HEK293T (cell line): ENCODE measurements around the gene PALLD.
A peak's percentile ranks its signal among the peaks of the same experiment; 100 is the strongest.

Experiments used
- CTCF ChIA-PET: fragments of 350-600 bp; formaldehyde crosslinking; extraction: SDS; loops from one replicate; lab custom pipeline; 2021; ENCODE audit warnings: antibody characterized with exemption, inconsistent platforms; lab: Yijun Ruan, JAX
- POLR2A ChIA-PET: fragments of 350-600 bp; formaldehyde crosslinking; extraction: SDS; loops from one replicate; lab custom pipeline; 2020; ENCODE audit warnings: antibody characterized with exemption, inconsistent platforms; lab: Yijun Ruan, JAX
- DNase-seq: peaks from one replicate; pipeline ENCODE4 v3.0.0; 2012; ENCODE audit warnings: mixed read lengths; ENCODE audit errors: extremely low spot score
- ARNT ChIP-seq: fragments of 450-650 bp; IDR thresholded peaks from 2 replicates; pipeline ENCODE4 v1.6.1; 2017; ENCODE audit warnings: mild to moderate bottlenecking
- BHLHE40 ChIP-seq: fragments of 450-650 bp; IDR thresholded peaks from 2 replicates; pipeline ENCODE4 v1.6.1; 2016; ENCODE audit warnings: mild to moderate bottlenecking, moderate library complexity, borderline replicate concordance
- CTBP1 ChIP-seq: fragments of 450-650 bp; IDR thresholded peaks from 2 replicates; pipeline ENCODE4 v1.6.1; 2016; ENCODE audit warnings: borderline replicate concordance
- ELF4 ChIP-seq: fragments of 450-650 bp; IDR thresholded peaks from 2 replicates; pipeline ENCODE4 v1.6.1; 2017; ENCODE audit warnings: antibody characterized with exemption
- FOXA1 ChIP-seq: fragments of 450-650 bp; IDR thresholded peaks from 2 replicates; pipeline ENCODE4 v1.6.1; 2016; ENCODE audit warnings: mild to moderate bottlenecking
- FOXK2 ChIP-seq: fragments of 450-650 bp; IDR thresholded peaks from 2 replicates; pipeline ENCODE4 v1.6.1; 2016; ENCODE audit warnings: mild to moderate bottlenecking
- FOXM1 ChIP-seq: fragments of 450-650 bp; IDR thresholded peaks from 2 replicates; pipeline ENCODE4 v1.6.1; 2017; ENCODE audit warnings: mild to moderate bottlenecking, borderline replicate concordance
- HDGF ChIP-seq: fragments of 450-650 bp; IDR thresholded peaks from 2 replicates; pipeline ENCODE4 v1.6.1; 2017; ENCODE audit warnings: antibody characterized with exemption, borderline replicate concordance
- L3MBTL2 ChIP-seq: fragments of 450-650 bp; conservative IDR thresholded peaks from 2 replicates; pipeline ENCODE4 v1.6.1; 2016; ENCODE audit warnings: mild to moderate bottlenecking
- LEF1 ChIP-seq: fragments of 450-650 bp; IDR thresholded peaks from 2 replicates; pipeline ENCODE4 v1.6.1; 2017; ENCODE audit warnings: mild to moderate bottlenecking, borderline replicate concordance
- NFRKB ChIP-seq: fragments of 450-650 bp; IDR thresholded peaks from 2 replicates; pipeline ENCODE4 v1.6.1; 2016; ENCODE audit warnings: mild to moderate bottlenecking, moderate library complexity
- SP1 ChIP-seq: fragments of 450-650 bp; IDR thresholded peaks from 2 replicates; pipeline ENCODE4 v1.6.1; 2017
- SUZ12 ChIP-seq: fragments of 450-650 bp; IDR thresholded peaks from 2 replicates; pipeline ENCODE4 v1.6.1; 2016; ENCODE audit warnings: mild to moderate bottlenecking
- TARDBP ChIP-seq: fragments of 450-650 bp; IDR thresholded peaks from 2 replicates; pipeline ENCODE4 v1.6.1; 2016
- ZNF384 ChIP-seq: fragments of 450-650 bp; IDR thresholded peaks from 2 replicates; pipeline ENCODE4 v1.6.1; 2016
- TF ChIP-seq, protein P1 (sequence below): fragments of 450-650 bp; IDR thresholded peaks from 2 replicates; pipeline ENCODE4 v1.6.1; 2016

Gene PALLD

DNA sequence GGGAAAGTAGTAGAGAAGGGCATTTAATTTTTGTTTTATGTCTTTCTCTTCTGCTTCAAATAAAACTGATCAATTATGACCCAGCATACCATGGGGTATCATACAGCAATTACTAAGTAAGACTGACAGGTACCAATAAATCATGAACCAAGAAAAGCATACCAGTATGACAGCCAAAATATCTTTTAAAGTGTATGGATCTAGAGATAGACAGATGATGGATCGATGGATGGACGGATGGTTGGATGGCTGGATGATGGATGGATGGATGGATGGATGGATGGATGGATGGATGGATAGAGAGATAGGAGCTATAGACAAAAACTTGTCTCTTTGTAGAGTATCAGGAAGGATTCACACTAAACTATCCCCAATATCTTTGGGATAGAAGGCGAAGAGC is 18.0 kb upstream of the PALLD start:
- TF ChIP-seq, protein P1, sequence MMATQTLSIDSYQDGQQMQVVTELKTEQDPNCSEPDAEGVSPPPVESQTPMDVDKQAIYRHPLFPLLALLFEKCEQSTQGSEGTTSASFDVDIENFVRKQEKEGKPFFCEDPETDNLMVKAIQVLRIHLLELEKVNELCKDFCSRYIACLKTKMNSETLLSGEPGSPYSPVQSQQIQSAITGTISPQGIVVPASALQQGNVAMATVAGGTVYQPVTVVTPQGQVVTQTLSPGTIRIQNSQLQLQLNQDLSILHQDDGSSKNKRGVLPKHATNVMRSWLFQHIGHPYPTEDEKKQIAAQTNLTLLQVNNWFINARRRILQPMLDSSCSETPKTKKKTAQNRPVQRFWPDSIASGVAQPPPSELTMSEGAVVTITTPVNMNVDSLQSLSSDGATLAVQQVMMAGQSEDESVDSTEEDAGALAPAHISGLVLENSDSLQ: peak; percentile 48
- TF ChIP-seq ZNF384: no peak
- DNase-seq: no peak
- CTCF ChIA-PET: no interaction called here
- POLR2A ChIA-PET: interaction anchor here (0.6 to 2.4 kb wide), 6 partner anchors 9 to 1275 kb away, joined by 3 to 16 read pairs (median 3); no protein-coding TSS in a partner anchor

DNA sequence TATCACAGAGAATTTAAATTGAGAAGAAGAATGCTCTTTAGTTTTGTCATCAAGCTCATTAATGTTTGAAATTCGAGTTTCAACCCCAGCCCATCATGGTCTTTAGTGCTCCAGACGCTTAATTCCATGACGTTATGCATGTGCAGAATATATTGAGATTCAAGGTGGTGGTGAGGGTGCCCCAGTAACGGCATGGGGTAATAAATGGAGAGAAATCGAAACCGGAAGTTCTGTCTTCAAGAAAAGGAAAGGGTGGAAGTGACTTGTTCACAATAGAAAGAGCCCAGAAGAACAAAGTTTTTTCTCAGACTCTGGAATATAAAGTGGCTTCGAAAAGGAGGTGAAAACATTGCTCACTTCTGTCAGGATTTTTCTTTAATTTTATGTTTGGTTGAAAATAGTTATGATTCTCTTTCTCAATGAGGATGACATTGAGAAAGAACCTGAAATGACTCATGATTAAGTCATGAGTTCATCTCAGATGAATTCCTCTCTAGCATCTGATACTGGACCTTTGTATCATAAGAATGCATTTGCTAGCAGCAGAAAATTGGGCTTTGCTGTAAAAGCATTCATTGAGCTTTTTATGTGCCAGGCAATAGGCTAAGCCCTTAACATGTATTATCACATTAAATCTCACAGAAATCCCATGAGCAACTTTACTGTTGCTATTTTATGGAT is 15.8 kb upstream of the PALLD start:
- TF ChIP-seq FOXK2 (no peak), ELF4 (no peak), LEF1 (no peak), CTBP1 (no peak), FOXM1 (no peak), ZNF384 (no peak), FOXA1 (no peak), TARDBP (no peak), HDGF (no peak), SUZ12 (no peak), NFRKB (no peak), BHLHE40 (no peak), SP1 (no peak), ARNT (no peak), L3MBTL2 (no peak)
- TF ChIP-seq, protein P1: no peak
- DNase-seq: no peak
- ChIA-PET POLR2A (interaction anchor here (0.6 to 2.4 kb wide), 3 partner anchors 13 to 28 kb away, joined by 3 to 16 read pairs (median 3); partner anchors contain the start of gene PALLD), CTCF (no interaction called here)

DNA sequence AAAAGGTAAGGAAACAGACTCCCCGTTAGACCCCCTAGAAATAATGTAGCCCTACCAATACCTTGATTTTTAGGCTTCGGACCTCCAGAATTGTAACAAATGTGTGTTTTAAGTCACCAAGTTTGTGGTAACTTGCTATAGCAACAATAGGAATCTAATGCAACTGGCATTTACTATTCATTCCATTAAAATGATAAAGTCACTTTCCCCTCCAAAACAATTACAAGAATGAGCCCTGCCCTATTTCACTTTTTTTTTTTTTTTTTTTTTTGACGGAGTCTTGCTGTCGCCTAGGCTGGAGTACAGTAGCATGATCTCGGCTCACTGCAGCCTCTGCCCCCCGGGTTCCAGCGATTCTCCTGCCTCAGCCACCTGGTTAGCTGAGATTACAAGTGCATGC is 13.0 kb upstream of the PALLD start:
- CTCF ChIA-PET: no interaction called here
- no peak for TF ChIP-seq FOXA1
- TF ChIP-seq BHLHE40: no peak
- TF ChIP-seq FOXK2: no peak
- TF ChIP-seq FOXM1: no peak
- POLR2A ChIA-PET: no interaction called here
- DNase-seq: no peak

DNA sequence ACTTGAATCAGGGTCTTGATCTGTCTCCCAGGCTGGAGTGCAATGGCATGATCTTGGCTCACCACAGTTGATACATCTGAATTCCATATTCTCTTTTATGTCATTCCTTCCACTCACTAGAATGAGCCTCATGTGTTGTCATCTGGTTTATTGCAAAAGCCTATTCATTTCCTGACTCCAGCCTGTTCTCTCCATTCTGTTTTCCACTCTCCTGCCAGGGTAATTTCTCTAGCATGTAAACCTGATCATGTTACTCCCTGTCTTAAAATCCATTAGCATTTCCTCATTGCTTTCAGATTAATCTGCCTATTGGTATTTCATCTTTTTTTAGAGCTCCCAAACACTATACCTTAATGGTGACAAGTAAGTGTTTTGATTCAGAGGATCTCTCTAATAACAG is 12.2 kb upstream of the PALLD start:
- CTCF ChIA-PET: interaction anchor here (0.5 kb wide), 1 partner anchor 771 kb away, joined by 3 read pairs; no protein-coding TSS in a partner anchor
- TF ChIP-seq LEF1 (no peak), L3MBTL2 (no peak), NFRKB (no peak), FOXA1 (no peak), CTBP1 (no peak), FOXM1 (no peak), TARDBP (no peak), FOXK2 (no peak), HDGF (no peak), ARNT (no peak), SUZ12 (no peak), ZNF384 (no peak), SP1 (no peak), ELF4 (no peak), BHLHE40 (no peak)
- TF ChIP-seq, protein P1: no peak
- DNase-seq: no peak
- POLR2A ChIA-PET: interaction anchor here (0.6 kb wide), 1 partner anchor 285 kb away, joined by 3 read pairs; no protein-coding TSS in a partner anchor

DNA sequence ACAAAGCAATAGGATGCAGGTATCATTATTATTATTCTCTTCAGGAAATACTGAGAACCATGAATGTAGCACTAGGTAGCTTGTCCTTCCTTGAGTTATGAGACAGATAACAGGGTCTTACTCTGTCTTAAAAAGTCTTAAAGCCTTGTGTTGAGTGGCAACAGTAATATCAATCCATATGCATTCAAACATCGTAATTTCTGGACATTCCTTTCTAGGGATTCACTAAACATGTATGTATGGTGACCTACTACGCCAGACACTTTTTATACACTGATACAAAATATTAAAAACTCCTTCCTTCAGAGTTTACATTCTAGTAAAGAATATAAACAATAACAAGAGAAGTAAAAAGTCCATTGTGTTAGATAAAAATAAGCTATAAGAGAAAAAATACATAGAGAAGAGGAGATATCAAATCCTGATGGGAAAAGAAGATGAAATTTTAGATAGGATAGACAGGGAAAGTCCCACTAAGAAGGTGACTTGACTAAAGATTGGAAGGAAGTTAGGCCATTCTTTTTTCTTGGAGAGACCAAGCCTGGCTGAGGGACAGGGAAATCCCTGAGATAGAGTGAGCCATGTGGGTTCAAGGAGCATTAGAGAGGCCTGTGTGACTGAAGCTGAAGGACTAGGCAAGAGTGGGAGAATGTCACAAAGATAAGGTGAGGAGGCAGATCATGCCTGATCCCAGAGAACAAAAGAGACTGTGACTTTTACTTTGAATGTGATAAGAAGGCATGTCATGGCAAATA is 11.5 kb upstream of the PALLD start:
- ChIA-PET CTCF (no interaction called here), POLR2A (interaction anchor here (0.6 kb wide), 1 partner anchor 286 kb away, joined by 3 read pairs; no protein-coding TSS in a partner anchor)
- DNase-seq: no peak
- no peak for TF ChIP-seq SP1
- no peak for TF ChIP-seq LEF1
- TF ChIP-seq ARNT: no peak

DNA sequence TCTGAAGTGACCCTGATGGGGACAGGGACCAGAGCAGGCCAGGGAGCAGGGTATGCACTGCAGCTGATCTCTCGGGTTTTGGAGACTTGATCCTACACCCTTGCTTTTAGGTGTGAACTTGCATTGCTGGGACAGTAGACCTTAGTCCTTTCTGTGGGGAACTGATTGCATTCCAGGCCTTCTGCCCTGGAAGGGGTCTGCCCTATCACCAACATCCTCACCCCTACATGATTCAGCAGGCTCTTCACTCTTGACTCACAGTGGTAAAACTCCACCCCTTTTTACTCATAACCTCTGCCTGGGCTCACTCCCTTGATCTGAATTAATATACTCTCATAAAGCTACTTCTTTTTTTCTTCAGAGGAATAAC is 10.0 kb upstream of the PALLD start:
- CTCF ChIA-PET: interaction anchor here (0.9 kb wide), 1 partner anchor 27 kb away, joined by 11 read pairs; no protein-coding TSS in a partner anchor
- POLR2A ChIA-PET: interaction anchor here (0.9 to 1.5 kb wide), 2 partner anchors 8 to 10 kb away, joined by 3 to 6 read pairs; partner anchors contain the start of gene PALLD
- TF ChIP-seq L3MBTL2 (no peak), ZNF384 (no peak), LEF1 (no peak), ELF4 (no peak), SUZ12 (no peak), FOXK2 (no peak)
- DNase-seq: no peak
